Vagina (tissue), 2 donors: ENCODE data around the gene FOXO3.

Source experiments
- CTCF ChIP-seq, 3 experiments: fragments of 450-650 bp in 2 of 3; fragments of 200-600 bp in 1 of 3; sonication (generic) in 1 of 3; IDR thresholded peaks; one replicate each; pipeline ENCODE4 v1.5.1; 2017 to 2019; ENCODE audit warnings: antibody characterized with exemption in 3 of 3, mild to moderate bottlenecking in 2 of 3, moderate library complexity in 2 of 3
- POLR2A ChIP-seq, 2 donors: fragments of 450-650 bp; IDR thresholded peaks; one replicate each; pipeline ENCODE4 v1.6.1; 2017; ENCODE audit warnings: antibody characterized with exemption in 2 of 2, mild to moderate bottlenecking in 2 of 2, moderate library complexity in 2 of 2
- POLR2AphosphoS5 ChIP-seq, 2 donors: sonication (generic); formaldehyde crosslinking; IDR thresholded peaks; one replicate each; pipeline ENCODE4 v1.9.0; 2017; ENCODE audit warnings: antibody characterized with exemption in 2 of 2, mild to moderate bottlenecking in 2 of 2, low read depth in 1 of 2; ENCODE audit not compliant: insufficient read depth in 1 of 2

- no peak for TF ChIP-seq CTCF (IDR thresholded peaks at IDR 0.05)
- no peak for TF ChIP-seq POLR2AphosphoS5 (IDR thresholded peaks at IDR 0.05; ENCODE audit: insufficient read depth in 1 of 2, low read depth in 1 of 2)
- TF ChIP-seq POLR2A (IDR thresholded peaks at IDR 0.05), result no peak
These were observed 19.9 kb downstream of the FOXO3 start for GRCh38 chr6:108580646-108581045.
